Keratinocyte (primary cell): ENCODE data around the gene NOB1.

ENCODE experiments used
- EZH2 ChIP-seq: IDR thresholded peaks from one replicate; pipeline ENCODE4 v1.6.1; 2012; ENCODE audit warnings: inconsistent platforms, mild to moderate bottlenecking, low read length, moderate library complexity
- TF ChIP-seq, protein P1 (sequence below), 3 experiments: IDR thresholded peaks in 1 of 3; conservative IDR thresholded peaks in 1 of 3; optimal IDR thresholded peaks in 1 of 3; 2 replicates in 2 of 3; 3 replicates in 1 of 3; pipeline versions ENCODE3 to v1.5.1; 2011; ENCODE audit warnings: low read length in 3 of 3, mild to moderate bottlenecking in 3 of 3, moderate library complexity in 2 of 3, control low read depth in 1 of 3, inconsistent platforms in 1 of 3; ENCODE audit not compliant: insufficient read depth in 2 of 3; ENCODE audit errors: extremely low read depth in 1 of 3

DNA sequence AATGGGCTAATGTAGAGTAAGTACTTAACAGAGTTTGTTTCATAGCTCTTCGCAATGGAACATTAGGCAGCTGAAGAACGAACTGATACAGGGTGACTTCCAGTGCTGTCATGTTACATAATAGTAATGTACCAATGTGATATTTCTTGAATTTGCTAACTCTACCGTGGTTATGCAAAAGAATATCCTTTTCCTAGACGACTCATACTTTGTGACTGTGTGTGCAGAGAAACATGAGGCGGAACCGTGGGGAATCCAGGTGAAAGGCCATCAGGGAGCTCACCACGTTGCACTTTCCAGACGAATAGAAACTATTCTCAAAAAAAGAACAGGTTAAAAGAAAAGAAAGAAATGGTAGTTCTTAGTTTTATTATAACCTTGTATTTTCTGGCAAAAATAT lies 13.2 kb downstream of the NOB1 start:
- TF ChIP-seq, protein P1, sequence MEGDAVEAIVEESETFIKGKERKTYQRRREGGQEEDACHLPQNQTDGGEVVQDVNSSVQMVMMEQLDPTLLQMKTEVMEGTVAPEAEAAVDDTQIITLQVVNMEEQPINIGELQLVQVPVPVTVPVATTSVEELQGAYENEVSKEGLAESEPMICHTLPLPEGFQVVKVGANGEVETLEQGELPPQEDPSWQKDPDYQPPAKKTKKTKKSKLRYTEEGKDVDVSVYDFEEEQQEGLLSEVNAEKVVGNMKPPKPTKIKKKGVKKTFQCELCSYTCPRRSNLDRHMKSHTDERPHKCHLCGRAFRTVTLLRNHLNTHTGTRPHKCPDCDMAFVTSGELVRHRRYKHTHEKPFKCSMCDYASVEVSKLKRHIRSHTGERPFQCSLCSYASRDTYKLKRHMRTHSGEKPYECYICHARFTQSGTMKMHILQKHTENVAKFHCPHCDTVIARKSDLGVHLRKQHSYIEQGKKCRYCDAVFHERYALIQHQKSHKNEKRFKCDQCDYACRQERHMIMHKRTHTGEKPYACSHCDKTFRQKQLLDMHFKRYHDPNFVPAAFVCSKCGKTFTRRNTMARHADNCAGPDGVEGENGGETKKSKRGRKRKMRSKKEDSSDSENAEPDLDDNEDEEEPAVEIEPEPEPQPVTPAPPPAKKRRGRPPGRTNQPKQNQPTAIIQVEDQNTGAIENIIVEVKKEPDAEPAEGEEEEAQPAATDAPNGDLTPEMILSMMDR (optimal IDR thresholded peaks at IDR 0.05 in 1 of 3, IDR thresholded peaks at IDR 0.05 in 1 of 3, conservative IDR thresholded peaks at IDR 0.05 in 1 of 3; ENCODE audit: extremely low read depth in 1 of 3, insufficient read depth in 2 of 3, low read length in 3 of 3) = no peak
- no peak for TF ChIP-seq EZH2
